ENCODE data around the gene GSTM3. TPM values are rescaled to one million over a fixed set of nuclear protein-coding genes. Genes with fewer than 3 reads are reported as not detected.
"Not testable (repeated sequence)": the region's sequence is repeated elsewhere in the genome, so short reads cannot be mapped to it uniquely, and the experiment has no call there.

GSTM3 gene
- polyA plus RNA-seq, 4 donors = 71.6 to 169 (median 118) TPM

DNA sequence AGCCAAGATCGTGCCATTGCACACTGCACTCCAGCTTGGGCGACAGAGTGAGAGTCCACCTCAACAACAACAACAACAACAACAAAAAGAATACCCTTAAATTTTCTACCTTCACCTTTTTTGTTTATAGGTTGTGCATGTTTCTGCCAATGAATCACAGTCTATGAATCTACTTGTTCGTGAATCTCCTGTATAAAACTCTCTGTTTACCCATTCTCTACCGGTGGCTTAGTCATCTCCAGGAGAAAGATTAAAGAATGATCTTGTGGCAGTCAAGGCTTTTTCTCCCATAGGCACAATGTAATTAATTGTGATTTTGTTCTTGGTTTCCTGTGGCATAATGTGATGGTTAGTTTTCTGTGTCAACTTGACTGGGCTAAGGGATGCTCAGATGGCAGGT lies 43.0 kb downstream of the GSTM3 start:
- DNase-seq; FAIRE-seq; H3K9me3 ChIP-seq (ENCODE audit: control insufficient read depth in 2 of 2, insufficient read depth in 1 of 2, low read depth in 1 of 2, low read length in 1 of 2); H3K27me3 ChIP-seq (ENCODE audit: control insufficient read depth in 3 of 3, insufficient read depth in 3 of 3, low read length in 3 of 3); H3K27ac ChIP-seq (ENCODE audit: low read depth in 1 of 3, low read length in 2 of 3); H3K4me3 ChIP-seq (ENCODE audit: low read depth in 1 of 3, low read length in 3 of 3); H3K4me1 ChIP-seq (ENCODE audit: control insufficient read depth in 3 of 3, insufficient read depth in 2 of 3, low read depth in 1 of 3, low read length in 2 of 3); H3K36me3 ChIP-seq (ENCODE audit: control insufficient read depth in 3 of 3, insufficient read depth in 2 of 3, low read depth in 1 of 3, low read length in 3 of 3): not testable (repeated sequence)
- 86 to 98% methylated on average over 4 of the region's 4 CpGs; no CpG with 5 or more reads in 1 of the 3 donors for WGBS, 3 donors

DNA sequence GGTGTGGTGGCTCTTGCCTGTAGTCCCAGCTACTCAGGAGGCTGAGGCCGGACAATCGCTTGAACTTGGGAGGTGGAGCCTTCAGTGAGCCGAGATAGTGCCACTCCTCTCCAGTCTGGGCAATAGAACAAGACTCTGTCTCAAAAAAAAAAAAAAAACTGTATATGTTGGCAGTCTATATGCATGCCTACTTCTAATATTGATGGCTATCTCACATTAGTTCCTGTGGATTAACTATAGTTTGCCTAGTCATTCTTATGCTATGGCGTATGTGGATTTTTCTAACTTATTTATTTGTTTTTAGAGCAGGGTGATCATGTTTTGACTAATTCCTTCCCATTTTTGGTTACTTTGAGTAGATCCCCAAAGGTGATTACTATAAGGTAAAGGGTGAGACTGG lies 43.8 kb downstream of the GSTM3 start:
- DNase-seq (no peak), FAIRE-seq (no peak)
- WGBS, 3 donors = 57 to 78% methylated on average over 4 of the region's 4 CpGs; no CpG with 5 or more reads in 1 of the 3 donors
- no peak overlapping the region for H3K4me3 ChIP-seq (ENCODE audit: low read depth in 1 of 3, low read length in 3 of 3)
- H3K4me1 ChIP-seq (ENCODE audit: control insufficient read depth in 3 of 3, insufficient read depth in 2 of 3, low read depth in 1 of 3, low read length in 2 of 3) = no peaks in the 10 kb centered on the region
- no peaks in the 10 kb centered on the region for H3K9me3 ChIP-seq (ENCODE audit: control insufficient read depth in 2 of 2, insufficient read depth in 1 of 2, low read depth in 1 of 2, low read length in 1 of 2)
- no peaks in the 10 kb centered on the region for H3K27me3 ChIP-seq (ENCODE audit: control insufficient read depth in 3 of 3, insufficient read depth in 3 of 3, low read length in 3 of 3)
- H3K36me3 ChIP-seq (ENCODE audit: control insufficient read depth in 3 of 3, insufficient read depth in 2 of 3, low read depth in 1 of 3, low read length in 3 of 3) = no peaks in the 10 kb centered on the region
- no peak overlapping the region for H3K27ac ChIP-seq (ENCODE audit: low read depth in 1 of 3, low read length in 2 of 3)

DNA sequence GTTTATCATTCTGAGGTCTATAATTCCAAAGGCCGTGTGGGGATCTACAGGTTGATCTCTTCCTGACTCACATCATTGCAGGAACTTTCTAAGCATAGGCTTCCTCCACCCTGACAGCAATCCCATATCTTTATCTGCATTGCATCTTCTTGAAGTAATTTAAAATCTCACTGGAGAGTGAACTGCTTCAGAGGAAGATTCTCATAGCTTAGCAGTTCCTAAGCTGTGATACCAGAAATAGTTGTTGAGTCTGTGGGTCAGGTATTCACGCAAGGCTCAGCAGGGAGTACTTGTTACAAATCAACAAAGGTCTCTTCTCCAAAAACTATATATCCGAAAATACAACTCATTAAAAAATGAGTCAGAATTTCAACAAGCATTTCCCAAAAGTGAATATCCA lies 45.7 kb downstream of the GSTM3 start:
- not testable (repeated sequence) for DNase-seq; H3K4me3 ChIP-seq (ENCODE audit: low read depth in 1 of 3, low read length in 3 of 3); H3K9me3 ChIP-seq (ENCODE audit: control insufficient read depth in 2 of 2, insufficient read depth in 1 of 2, low read depth in 1 of 2, low read length in 1 of 2); H3K4me1 ChIP-seq (ENCODE audit: control insufficient read depth in 3 of 3, insufficient read depth in 2 of 3, low read depth in 1 of 3, low read length in 2 of 3); H3K36me3 ChIP-seq (ENCODE audit: control insufficient read depth in 3 of 3, insufficient read depth in 2 of 3, low read depth in 1 of 3, low read length in 3 of 3); H3K27me3 ChIP-seq (ENCODE audit: control insufficient read depth in 3 of 3, insufficient read depth in 3 of 3, low read length in 3 of 3); H3K27ac ChIP-seq (ENCODE audit: low read depth in 1 of 3, low read length in 2 of 3); FAIRE-seq
- WGBS, 3 donors = 73 to 83% methylated on average over 3 of the region's 3 CpGs; no CpG with 5 or more reads in 1 of the 3 donors

DNA sequence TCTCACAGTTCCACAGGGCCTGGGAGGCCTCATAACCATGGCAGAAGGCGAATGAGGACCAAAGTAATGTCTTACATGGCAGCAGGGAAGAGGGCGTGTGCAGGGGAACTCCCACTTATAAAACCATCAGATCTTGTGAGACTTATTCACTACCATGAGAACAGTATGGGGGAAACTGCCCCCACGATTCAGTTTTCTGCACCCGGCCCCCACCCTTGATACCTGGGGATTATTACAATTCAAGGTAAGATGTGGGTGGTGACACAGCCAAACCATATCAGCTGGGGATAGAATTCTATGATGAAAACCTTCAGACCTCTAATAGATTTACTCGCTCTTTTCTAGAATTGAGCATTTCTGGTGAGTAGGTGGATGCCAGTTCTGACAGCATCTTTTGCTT lies 46.4 kb downstream of the GSTM3 start:
- not testable (repeated sequence) for H3K36me3 ChIP-seq (ENCODE audit: control insufficient read depth in 3 of 3, insufficient read depth in 2 of 3, low read depth in 1 of 3, low read length in 3 of 3); H3K9me3 ChIP-seq (ENCODE audit: control insufficient read depth in 2 of 2, insufficient read depth in 1 of 2, low read depth in 1 of 2, low read length in 1 of 2); DNase-seq; H3K4me3 ChIP-seq (ENCODE audit: low read depth in 1 of 3, low read length in 3 of 3); FAIRE-seq; H3K27me3 ChIP-seq (ENCODE audit: control insufficient read depth in 3 of 3, insufficient read depth in 3 of 3, low read length in 3 of 3); H3K4me1 ChIP-seq (ENCODE audit: control insufficient read depth in 3 of 3, insufficient read depth in 2 of 3, low read depth in 1 of 3, low read length in 2 of 3); H3K27ac ChIP-seq (ENCODE audit: low read depth in 1 of 3, low read length in 2 of 3)
- 72 to 81% methylated on average over 5 of the region's 5 CpGs; no CpG with 5 or more reads in 1 of the 3 donors for WGBS, 3 donors

DNA sequence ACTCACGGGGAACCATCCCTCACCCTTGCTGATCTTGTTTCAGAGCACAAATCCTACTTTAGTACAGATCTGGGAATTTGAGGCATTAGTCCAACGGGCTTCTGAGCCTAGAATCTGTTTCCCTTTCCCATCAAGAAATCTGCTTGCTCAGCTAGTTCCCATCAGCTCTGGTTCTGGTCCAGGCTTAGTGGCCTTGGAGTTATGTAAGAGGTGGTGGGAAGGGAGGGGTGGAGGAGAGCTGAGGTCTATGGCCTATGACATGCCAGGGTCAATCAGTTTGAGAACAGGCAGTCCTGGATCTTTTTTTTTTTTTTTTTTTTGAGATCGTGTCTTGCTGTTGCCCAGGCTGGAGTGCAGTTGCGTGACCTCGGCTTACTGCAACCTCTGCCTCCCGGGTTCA lies 49.1 kb downstream of the GSTM3 start:
- no peak overlapping the region for H3K4me3 ChIP-seq (ENCODE audit: low read depth in 1 of 3, low read length in 3 of 3)
- no peaks in the 10 kb centered on the region for H3K4me1 ChIP-seq (ENCODE audit: control insufficient read depth in 3 of 3, insufficient read depth in 2 of 3, low read depth in 1 of 3, low read length in 2 of 3)
- no peaks in the 10 kb centered on the region for H3K9me3 ChIP-seq (ENCODE audit: control insufficient read depth in 2 of 2, insufficient read depth in 1 of 2, low read depth in 1 of 2, low read length in 1 of 2)
- DNase-seq = no peak
- H3K27ac ChIP-seq (ENCODE audit: low read depth in 1 of 3, low read length in 2 of 3) = no peak overlapping the region
- no peaks in the 10 kb centered on the region for H3K36me3 ChIP-seq (ENCODE audit: control insufficient read depth in 3 of 3, insufficient read depth in 2 of 3, low read depth in 1 of 3, low read length in 3 of 3)
- FAIRE-seq = no peak
- no peaks in the 10 kb centered on the region for H3K27me3 ChIP-seq (ENCODE audit: control insufficient read depth in 3 of 3, insufficient read depth in 3 of 3, low read length in 3 of 3)
- 78 to 79% methylated on average over 1 to 2 of the region's 6 CpGs; no CpG with 5 or more reads in 1 of the 3 donors for WGBS, 3 donors

DNA sequence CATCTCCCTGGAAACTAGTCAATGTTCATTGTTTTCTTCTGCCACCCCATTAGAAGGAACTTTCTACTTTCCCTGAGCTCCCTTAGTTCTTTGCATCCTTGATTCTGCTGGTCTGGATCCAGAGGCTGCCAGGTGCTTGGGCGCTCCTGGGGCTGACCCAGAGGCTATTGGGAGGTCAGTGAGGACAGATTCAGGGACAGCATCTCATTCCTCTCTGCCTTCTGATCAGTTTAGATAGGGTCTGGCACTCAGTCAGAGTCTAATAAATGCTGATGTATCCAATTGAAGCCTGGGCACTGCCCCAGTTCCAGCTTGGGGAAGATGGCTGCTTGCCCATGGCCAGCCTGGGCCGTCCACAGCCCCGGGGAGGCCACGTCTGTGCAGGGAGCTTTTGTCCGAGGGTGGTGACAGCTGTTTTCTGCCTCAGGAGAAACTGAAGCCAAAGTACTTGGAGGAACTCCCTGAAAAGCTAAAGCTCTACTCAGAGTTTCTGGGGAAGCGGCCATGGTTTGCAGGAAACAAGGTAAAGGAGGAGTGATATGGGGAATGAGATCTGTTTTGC lies 50.9 kb downstream of the GSTM3 start:
- no peaks in the 10 kb centered on the region for H3K36me3 ChIP-seq (ENCODE audit: control insufficient read depth in 3 of 3, insufficient read depth in 2 of 3, low read depth in 1 of 3, low read length in 3 of 3)
- H3K27ac ChIP-seq (ENCODE audit: low read depth in 1 of 3, low read length in 2 of 3) = no peak overlapping the region
- H3K4me1 ChIP-seq (ENCODE audit: control insufficient read depth in 3 of 3, insufficient read depth in 2 of 3, low read depth in 1 of 3, low read length in 2 of 3) = no peaks in the 10 kb centered on the region
- H3K27me3 ChIP-seq (ENCODE audit: control insufficient read depth in 3 of 3, insufficient read depth in 3 of 3, low read length in 3 of 3) = no peaks in the 10 kb centered on the region
- H3K9me3 ChIP-seq (ENCODE audit: control insufficient read depth in 2 of 2, insufficient read depth in 1 of 2, low read depth in 1 of 2, low read length in 1 of 2) = no peaks in the 10 kb centered on the region
- FAIRE-seq = no peak
- no peak overlapping the region for H3K4me3 ChIP-seq (ENCODE audit: low read depth in 1 of 3, low read length in 3 of 3)
- WGBS, 3 donors = 83 to 92% methylated on average over 6 of the region's 6 CpGs; no CpG with 5 or more reads in 1 of the 3 donors
- DNase-seq = no peak

DNA sequence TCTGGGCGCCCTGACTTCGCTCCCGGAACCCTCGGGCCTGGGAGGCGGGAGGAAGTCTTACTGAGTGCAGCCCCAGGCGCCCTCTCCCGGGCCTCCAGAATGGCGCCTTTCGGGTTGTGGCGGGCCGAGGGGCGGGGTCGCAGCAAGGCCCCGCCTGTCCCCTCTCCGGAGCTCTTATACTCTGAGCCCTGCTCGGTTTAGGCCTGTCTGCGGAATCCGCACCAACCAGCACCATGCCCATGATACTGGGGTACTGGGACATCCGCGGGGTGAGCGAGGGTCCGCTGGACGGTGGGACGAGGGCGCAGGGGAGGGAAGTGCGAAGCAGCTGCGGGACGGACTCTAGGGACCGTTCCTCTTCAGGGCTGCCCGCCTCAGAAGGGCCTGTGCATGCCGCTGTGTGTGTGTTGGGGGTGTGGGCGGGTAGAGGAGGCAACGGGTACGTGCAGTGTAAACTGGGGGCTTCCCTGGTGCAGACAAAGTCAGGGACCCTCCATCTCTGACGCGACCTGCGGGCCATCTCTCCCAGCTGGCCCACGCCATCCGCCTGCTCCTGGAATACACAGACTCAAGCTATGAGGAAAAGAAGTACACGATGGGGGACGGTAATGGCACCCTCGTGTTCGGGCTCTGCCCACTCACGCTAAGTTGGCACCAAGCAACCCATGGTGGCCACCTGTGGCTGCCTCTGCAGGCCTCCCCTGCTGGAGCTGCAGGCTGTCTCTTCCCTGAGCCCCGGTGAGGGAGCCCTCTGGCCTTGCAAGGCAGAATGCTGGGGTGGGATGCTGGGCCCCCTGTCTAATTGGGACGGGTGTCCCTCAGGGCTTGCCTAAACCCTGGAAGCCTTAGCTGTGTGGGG lies 53.0 kb downstream of the GSTM3 start, which contains the start of gene GSTM1:
GSTM1 (plus strand) TSS at position 177 of the 859 bp plus-strand sequence; CDS start at position 234, 57 bp downstream.
- Histone ChIP-seq H3K9me3 (ENCODE audit: control insufficient read depth in 2 of 2, insufficient read depth in 1 of 2, low read depth in 1 of 2, low read length in 1 of 2) (no peaks in the 10 kb centered on the region), H3K36me3 (ENCODE audit: control insufficient read depth in 3 of 3, insufficient read depth in 2 of 3, low read depth in 1 of 3, low read length in 3 of 3) (no peaks in the 10 kb centered on the region), H3K4me3 (ENCODE audit: low read depth in 1 of 3, low read length in 3 of 3) (peak within 1 kb of the TSS in 1 of 3 donors; percentile 64), H3K27me3 (ENCODE audit: control insufficient read depth in 3 of 3, insufficient read depth in 3 of 3, low read length in 3 of 3) (no peaks in the 10 kb centered on the region), H3K27ac (ENCODE audit: low read depth in 1 of 3, low read length in 2 of 3) (peak within 1 kb of the TSS in 1 of 3 donors; percentile 60), H3K4me1 (ENCODE audit: control insufficient read depth in 3 of 3, insufficient read depth in 2 of 3, low read depth in 1 of 3, low read length in 2 of 3) (no peaks in the 10 kb centered on the region)
- WGBS, 3 donors = 0 to 1% methylated on average over 13 of the region's 46 CpGs; no CpG with 5 or more reads in 1 of the 3 donors
- FAIRE-seq = no peak
- DNase-seq = peak in 1 of 2 donors; percentile 86

DNA sequence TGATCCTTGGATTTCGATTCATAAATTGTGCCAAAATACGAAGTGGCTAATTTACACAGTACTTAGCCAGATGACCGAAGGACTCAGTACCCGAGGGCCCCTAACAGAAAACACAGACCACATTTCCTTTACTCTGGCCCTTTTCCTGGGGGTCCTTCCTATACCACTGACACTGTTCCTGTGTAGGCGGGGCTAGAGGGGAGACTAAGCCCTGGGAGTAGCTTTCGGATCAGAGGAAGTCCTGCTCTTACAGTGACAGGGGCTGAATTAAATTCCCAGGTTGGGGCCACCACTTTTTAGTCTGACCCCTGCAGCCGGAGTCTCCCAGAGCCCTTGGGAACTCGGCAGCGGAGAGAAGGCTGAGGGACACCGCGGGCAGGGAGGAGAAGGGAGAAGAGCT lies 53.7 kb downstream of the GSTM3 start:
- WGBS, 3 donors = 33 to 46% (median 38%) methylated on average over 2 to 10 of the region's 11 CpGs
- H3K27me3 ChIP-seq (ENCODE audit: control insufficient read depth in 3 of 3, insufficient read depth in 3 of 3, low read length in 3 of 3); DNase-seq; FAIRE-seq; H3K36me3 ChIP-seq (ENCODE audit: control insufficient read depth in 3 of 3, insufficient read depth in 2 of 3, low read depth in 1 of 3, low read length in 3 of 3); H3K4me1 ChIP-seq (ENCODE audit: control insufficient read depth in 3 of 3, insufficient read depth in 2 of 3, low read depth in 1 of 3, low read length in 2 of 3); H3K9me3 ChIP-seq (ENCODE audit: control insufficient read depth in 2 of 2, insufficient read depth in 1 of 2, low read depth in 1 of 2, low read length in 1 of 2): not testable (repeated sequence)
- Histone ChIP-seq H3K27ac (ENCODE audit: low read depth in 1 of 3, low read length in 2 of 3) (peak overlapping the region in 1 of 3 donors; percentile 2), H3K4me3 (ENCODE audit: low read depth in 1 of 3, low read length in 3 of 3) (peak overlapping the region in 1 of 3 donors; percentile 64)

Data from small intestine (tissue), 7 donors.